ENCODE results near the gene TUBA4A.

TUBA4A gene

DNA sequence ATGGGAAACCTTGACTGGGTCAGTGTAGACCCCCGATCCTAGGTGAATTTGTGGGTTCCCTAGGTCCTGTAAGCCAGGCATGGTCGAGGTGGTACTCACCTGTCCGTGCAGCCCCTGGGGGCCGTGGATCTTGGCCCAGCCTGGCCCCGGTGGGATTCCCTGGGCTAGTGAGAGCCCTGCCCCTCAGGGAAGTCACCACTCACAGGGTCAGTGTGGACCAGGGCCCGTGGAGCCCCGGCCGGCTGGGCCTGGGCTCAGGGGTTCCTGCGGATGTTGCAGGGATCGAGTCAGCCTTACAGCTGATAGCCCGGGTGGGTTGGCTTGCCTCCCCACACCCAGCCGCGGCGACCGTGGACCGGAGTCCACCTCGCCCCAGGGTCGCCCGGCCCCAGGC is 24.8 kb downstream of the TUBA4A start:
- TF ChIP-seq, protein P1, sequence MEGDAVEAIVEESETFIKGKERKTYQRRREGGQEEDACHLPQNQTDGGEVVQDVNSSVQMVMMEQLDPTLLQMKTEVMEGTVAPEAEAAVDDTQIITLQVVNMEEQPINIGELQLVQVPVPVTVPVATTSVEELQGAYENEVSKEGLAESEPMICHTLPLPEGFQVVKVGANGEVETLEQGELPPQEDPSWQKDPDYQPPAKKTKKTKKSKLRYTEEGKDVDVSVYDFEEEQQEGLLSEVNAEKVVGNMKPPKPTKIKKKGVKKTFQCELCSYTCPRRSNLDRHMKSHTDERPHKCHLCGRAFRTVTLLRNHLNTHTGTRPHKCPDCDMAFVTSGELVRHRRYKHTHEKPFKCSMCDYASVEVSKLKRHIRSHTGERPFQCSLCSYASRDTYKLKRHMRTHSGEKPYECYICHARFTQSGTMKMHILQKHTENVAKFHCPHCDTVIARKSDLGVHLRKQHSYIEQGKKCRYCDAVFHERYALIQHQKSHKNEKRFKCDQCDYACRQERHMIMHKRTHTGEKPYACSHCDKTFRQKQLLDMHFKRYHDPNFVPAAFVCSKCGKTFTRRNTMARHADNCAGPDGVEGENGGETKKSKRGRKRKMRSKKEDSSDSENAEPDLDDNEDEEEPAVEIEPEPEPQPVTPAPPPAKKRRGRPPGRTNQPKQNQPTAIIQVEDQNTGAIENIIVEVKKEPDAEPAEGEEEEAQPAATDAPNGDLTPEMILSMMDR (IDR thresholded peaks at IDR 0.05; ENCODE audit: low read depth, low read length), result no peak
- no peak for DNase-seq (ENCODE audit: extremely low read depth, low read depth)

DNA sequence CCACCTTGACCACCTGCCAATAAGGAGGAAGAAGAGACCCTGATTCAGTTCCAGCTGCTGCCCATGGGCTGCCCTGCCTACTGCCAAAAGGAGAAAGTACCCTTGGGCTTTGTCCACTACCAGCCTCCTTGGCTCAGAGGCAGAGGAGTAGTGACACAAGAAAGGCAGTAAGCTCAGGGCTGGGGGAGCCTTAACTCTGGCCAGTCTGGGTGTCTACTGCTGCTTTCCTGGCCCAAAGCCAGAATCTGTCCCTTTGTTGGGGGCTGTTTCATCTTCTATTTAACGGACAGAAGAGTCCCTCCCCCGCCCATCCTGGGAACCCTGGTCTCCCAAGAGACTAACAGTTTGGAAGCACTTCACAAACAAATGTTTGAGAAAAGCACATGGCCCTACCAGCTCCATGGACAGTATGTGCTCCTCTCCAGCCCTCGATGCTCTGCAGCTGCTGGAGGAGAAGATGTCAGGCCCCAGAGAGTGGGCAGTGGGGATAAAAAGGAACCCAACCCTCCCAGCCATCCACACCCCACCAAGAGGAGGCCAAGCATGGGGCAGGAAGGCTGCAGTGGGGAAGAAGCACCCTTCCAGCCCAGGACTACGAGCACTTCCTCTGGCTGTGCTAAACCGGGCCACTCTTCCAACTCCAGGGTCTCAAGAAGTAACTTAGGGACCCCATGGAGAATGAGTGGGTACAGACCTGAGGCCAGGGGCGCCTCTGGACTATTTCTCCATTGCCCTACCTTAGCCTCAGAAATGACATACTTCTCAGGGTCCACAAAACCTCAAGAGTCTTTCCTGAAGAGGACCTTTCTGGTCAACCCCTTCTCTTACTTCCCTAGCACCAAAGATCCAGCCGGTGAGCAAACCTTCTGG is 25.4 kb downstream of the TUBA4A start:
- DNase-seq (ENCODE audit: extremely low read depth, low read depth), result no peak
- TF ChIP-seq, protein P1 (IDR thresholded peaks at IDR 0.05; ENCODE audit: low read depth, low read length), result no peak

DNA sequence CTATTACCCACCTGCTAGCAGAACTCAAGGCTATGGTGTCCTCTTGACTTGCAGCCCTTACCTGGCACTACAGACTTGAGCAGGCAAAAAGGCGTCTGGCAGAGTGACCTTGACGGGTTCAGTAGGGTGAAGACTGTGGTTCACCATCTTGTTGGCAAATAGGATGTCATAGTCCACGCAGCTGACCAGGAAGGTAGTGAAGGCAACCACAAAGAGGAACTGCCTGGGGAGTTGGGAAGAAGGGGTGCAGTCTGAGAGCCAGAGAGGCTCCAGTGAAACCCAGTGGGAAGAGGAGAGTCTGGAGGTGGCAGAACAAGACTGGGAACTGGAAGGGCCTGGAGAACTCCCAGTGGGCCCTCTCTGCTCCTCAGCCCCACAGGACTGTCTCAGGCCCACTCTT is 28.4 kb downstream of the TUBA4A start:
- TF ChIP-seq, protein P1 (IDR thresholded peaks at IDR 0.05; ENCODE audit: low read depth, low read length), result no peak
- no peak for DNase-seq (ENCODE audit: extremely low read depth, low read depth)

DNA sequence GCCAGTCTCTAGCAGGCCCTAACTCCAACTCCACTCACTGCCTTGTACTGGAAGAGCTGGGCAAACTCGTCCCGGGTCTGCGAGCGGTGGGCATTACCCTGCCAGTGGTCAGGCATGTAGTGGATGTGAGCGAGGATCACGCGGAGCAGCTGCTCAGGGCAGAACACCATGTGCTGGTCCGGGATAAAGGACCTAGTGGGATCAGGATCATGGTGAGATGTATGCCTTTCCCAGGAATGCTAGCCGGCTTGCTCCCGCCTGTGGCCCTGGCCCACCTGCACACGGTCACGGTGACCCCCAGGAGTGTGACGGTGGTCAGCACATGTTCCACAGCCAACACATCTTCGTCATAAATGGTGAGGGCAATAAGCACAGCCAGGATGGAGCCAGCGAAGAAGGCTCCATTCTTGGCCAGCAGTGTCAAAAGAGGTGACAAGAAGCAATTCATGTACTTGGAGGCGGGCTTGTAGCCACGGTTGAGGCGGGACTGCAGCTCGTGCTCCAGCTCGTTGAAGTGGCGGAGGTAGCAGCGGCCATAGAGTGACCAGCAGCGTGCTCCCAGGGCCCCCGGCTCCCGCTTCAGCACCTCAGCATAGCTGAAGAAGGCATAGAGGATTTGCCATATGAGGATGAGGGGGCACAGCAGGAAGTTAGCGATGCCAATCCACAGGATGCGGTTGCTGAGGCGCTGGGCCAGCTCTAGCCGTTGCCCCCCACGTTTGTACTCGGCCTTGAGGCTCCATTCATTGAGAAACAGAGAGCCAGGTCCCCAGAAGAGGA is 29.7 kb downstream of the TUBA4A start:
- TF ChIP-seq, protein P1 (IDR thresholded peaks at IDR 0.05; ENCODE audit: low read depth, low read length), result no peak
- DNase-seq (ENCODE audit: extremely low read depth, low read depth), result no peak

DNA sequence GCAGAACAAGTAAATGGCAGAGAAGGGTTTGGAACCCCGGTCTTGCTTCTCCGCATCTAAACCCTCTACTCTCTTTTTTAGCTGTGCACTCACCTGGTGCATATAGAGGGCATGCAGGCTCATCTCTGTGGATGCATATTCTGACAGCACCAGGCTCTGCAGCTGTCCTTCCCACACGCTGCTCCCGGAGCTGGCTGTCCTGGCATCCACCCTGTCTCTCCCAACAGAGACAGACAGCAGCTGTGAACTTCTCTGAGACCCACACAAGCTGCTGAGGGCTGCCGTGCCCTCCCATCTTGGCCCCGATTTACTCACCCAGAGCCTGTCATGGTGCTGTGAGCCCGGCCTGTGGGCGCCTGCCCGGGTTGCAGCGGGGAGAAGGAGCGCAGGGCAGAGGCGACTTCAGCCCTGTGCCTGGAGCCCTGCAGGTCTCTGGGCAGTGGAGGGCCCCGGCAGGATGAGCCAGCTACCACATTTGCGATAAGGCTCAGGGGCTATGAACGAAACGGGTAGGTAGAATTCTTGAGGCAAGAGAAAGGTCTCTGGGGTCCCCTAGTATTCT is 31.7 kb downstream of the TUBA4A start:
- no peak for DNase-seq (ENCODE audit: extremely low read depth, low read depth)
- TF ChIP-seq, protein P1 (IDR thresholded peaks at IDR 0.05; ENCODE audit: low read depth, low read length), result no peak

DNA sequence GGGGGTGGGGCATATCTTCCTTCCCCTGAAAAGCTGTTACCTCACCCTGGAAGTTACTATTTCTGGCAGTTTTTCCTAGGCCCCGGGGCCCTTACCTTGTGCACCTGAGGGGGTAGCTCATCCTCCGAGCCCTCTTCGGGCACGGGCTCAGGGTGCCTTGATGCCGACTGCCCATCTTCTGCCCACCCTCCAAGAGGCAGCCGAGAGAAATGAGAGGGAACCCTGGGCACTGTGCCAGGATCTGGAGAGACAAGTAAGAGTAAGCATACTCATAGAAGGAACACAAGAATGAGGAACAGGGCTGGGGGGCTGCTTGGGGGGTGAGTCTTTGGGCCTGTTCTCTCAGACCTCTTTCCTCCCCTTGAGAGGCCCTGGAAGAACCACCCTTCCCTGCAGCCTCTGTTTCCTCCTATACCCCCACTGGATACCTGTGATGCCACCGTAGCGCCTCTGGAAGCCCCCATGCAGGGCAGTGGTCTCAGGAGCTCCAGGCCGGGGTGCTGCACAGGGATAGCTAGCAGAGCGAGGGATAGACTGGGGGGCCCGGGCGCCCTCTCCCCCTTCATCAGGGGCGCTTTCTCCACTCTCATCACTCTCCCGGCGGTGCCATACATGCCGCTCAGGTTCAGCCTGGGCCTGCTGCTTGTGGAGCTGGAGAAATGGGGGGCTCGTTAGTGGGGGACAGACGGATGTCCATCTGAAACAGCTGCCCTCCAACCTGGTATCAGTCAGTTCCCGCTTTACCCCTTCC is 32.9 kb downstream of the TUBA4A start:
- no peak for DNase-seq (ENCODE audit: extremely low read depth, low read depth)
- TF ChIP-seq, protein P1 (IDR thresholded peaks at IDR 0.05; ENCODE audit: low read depth, low read length), result no peak

All from AG09319 (cell line).